B cell (primary cell): ENCODE measurements around the gene FADS2.

ENCODE experiments used
- CTCF ChIP-seq: fragments of 200-600 bp; IDR thresholded peaks from one replicate; pipeline ENCODE4 v1.8.0; 2022; ENCODE audit warnings: antibody characterized with exemption, mild to moderate bottlenecking
- EZH2 ChIP-seq: IDR thresholded peaks from 2 replicates; pipeline ENCODE4 v1.6.1; 2012; ENCODE audit warnings: borderline replicate concordance, low read depth, mild to moderate bottlenecking, moderate library complexity, low read length; ENCODE audit not compliant: insufficient read depth, poor library complexity, severe bottlenecking

GRCh38 chr11:61895046-61895717, 67.1 kb downstream of the FADS2 start:
- no peak for TF ChIP-seq CTCF
- TF ChIP-seq EZH2: no peak
